NOMO-1 (cell line): ENCODE results near the gene IMPDH1.
"Not testable (repeated sequence)": the region's sequence is repeated elsewhere in the genome, so short reads cannot be mapped to it uniquely, and the experiment has no call there.

Experiments used
- DNase-seq, 2 experiments: peaks; one replicate each; lab custom pipeline; 2025; ENCODE audit not compliant: unreplicated experiment in 2 of 2; lab: John Stamatoyannopoulos, UW

The IMPDH1 gene

GRCh38 chr7:128409596-128410450 is at the start of gene IMPDH1:
Gene IMPDH1, minus strand, starts transcription at chr7:128409982. Its CDS starts 81 bp downstream, at chr7:128409901.
- peak; percentile 52 to 64 for DNase-seq

DNA sequence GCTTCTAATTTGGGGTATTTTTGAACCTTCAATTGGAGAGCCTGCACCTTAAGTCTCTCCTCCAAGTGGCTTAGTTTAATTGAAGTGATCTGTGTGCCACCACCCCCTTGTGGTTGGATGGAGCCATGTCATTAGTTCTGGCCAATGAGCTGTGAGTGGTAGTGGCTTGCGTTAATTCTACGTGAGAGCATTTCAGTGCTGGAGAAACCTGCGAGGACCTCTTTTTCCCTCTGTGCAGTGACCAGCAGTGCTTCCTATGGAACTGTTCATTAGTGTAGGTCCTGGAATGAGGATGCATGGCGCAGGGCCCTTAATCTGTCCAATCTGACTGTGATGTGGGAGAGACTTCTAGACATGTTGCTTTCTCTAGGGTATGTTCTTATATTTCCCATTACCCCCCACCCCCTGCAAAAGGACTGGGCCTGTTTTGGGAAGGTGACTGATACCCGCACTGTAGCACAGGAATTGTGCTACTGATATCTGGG is 49.7 kb upstream of the IMPDH1 start:
- DNase-seq = peak; percentile 29 to 45

- DNase-seq = no peak
Observed at GRCh38 chr7:128458956-128459355, 49.2 kb upstream of the IMPDH1 start.

DNA sequence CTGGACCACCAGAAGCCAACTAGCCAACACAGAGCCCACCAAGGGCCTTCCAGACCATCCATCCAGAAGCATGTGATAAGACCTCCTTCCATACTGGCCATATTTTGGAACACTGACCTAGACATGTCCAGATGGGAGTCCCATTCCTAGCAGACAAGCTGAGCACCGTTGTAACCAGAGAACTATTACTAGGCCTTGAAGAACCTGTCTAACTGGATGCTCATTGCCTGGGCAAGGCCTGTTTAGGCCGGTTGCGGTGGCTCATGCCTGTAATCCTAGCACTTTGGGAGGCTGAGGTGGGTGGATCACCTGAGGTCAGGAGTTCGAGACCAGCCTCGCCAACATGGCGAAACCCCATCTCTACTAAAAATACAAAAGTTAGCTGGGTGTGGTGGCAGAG is 47.6 kb upstream of the IMPDH1 start:
- not testable (repeated sequence) for DNase-seq

DNA sequence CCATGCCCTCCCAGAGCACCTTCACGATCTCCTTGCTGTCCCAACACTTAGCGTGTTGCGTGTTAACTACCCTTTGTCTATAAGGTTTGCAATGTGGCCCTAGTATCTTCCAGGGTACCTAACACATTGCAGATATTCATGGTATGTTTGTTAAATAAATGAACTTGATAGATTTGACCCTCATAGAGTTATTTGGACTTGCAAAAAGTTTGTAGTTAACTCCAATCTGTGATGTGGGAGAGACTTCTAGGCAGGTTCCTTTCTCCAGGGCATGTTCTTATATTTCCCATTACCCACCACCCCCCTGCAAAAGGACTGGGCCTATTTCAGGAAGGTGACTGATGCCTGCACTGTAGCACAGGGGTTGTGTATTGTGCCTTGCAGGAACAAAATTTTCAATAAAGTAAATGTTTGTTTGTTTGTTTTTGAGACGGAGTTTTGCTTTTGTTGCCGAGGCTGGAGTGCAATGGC is 46.5 kb upstream of the IMPDH1 start:
- no peak for DNase-seq

GRCh38 chr7:128455543-128456254 is 45.9 kb upstream of the IMPDH1 start, which contains the start of gene HILPDA:
Gene HILPDA, plus strand, starts transcription at chr7:128455878. Its CDS starts 1,391 bp downstream, at chr7:128457269.
- peak; percentile 66 to 76 for DNase-seq

DNA sequence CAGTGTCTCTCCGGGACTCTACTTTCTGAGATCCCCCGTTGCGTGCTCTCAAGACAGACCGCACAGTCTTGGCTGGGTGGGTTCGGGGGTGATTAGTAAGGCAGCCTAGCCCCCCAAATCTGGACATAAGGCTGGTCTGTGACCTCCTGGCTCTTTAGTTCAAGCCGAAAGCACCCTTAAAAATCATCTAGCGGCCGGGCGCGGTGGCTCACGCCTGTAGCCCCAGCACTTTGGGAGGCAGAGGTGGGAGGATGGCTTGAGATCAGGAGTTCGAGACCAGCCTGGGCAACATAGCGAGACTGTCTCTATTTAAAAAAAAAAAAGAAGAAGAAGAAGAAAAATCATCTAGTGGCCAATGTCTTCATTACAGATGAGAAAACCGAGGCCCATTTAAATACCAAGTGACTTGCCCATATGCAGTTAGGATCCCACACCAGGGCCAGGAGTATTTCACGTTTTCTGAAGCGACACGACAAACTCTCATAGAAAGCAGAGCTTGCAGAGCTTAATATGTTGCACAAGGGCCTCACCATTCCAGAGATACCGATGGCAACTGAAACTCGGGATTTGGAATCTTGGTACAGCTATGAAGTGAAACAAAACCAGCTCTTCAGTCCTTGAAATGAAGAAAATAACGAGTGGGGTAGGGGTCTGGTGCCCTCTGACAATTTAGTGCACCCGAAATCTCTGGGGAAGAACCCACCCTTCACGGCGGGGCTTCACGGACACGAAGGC is 45.2 kb upstream of the IMPDH1 start:
- DNase-seq = no peak

- no peak for DNase-seq
Observed at GRCh38 chr7:128453836-128454804, 44.3 kb upstream of the IMPDH1 start.

GRCh38 chr7:128452552-128452951 is 42.8 kb upstream of the IMPDH1 start:
- no peak for DNase-seq

- no peak for DNase-seq
Observed at GRCh38 chr7:128450913-128451312, 41.1 kb upstream of the IMPDH1 start.

- peak; percentile 38 to 43 for DNase-seq
Observed at GRCh38 chr7:128450409-128450808, 40.6 kb upstream of the IMPDH1 start.

DNA sequence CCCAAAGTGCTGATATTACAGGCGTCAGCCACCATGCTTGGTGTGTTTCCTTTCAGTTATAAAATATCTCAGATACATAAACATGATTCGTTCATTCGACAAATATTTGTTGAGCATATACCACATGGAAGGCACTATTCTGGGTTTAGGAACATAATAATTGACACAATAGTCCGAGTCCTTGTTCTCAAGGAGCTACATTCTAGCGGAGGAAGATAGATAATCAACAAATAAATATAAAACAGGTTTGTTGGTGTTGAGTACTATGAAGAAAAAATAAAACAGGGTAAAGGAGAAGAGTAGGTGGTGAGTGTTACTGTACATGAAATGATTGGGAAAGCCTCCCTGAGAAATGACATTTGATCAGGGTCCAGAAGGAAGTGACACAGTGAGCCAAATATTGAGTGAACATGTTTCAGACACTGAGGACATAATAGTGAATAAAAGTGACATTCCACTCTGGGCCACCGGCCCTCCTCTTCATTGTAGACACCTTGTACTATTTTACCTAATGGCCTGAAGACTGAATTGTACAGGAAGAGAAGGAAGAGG is 39.0 kb upstream of the IMPDH1 start:
- no peak for DNase-seq

GRCh38 chr7:128447941-128448564 is 38.3 kb upstream of the IMPDH1 start:
- DNase-seq = no peak

DNA sequence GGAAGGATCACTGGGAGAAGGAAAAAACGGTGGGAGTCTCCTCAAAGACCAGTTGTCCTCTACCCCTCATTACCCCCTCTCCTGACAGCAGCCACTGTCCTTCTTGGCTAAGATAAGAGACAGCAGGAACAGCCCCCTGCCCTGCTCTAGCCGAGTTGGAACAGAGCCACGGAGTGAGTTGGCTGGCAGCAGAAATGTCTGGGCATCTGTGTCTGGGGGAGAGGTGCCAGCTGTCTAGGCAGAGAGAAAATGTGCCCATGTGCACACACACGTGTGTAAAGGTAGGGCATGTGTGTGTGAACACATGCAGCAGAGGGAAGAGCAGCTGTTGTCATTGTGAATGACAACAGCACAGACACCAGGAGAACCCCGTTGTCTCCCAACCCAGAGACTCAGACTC is 36.5 kb upstream of the IMPDH1 start:
- DNase-seq = no peak

DNA sequence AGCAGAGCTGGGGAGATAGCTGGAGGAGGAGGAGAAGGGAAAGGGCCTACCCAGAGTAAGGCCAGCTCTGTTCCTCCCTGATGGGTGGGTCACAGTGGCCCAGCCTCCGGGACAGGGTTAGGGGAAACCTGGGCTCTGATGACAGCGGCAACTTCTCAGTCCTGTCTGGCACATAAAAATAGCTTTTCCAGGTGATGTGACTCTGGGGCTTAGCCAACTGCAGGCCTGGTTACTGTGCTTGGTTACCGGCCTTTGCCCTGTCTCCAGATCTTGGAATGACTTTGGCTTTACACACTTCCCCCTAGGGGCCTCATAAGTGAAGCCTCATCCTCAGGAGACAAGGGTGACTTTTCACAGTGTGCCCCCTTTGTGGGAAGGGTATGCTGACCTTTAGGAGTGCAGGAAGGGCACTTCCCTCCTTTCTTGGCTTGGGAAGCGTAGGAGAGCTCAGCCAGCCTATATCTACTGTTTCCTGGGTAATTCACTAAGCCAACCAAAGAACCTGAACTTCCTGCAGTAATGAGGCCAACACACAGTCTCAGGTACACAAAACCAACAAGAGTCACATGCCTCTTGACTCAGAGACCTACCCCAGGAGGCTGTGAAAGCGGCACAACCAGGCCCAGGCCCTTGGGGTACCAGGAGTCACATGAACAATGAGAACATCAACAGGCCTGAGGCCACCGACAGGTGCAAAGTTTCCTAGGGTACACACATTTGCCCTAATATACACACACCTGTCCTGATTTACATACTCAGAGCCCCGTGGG is 34.2 kb upstream of the IMPDH1 start:
- DNase-seq = no peak

DNA sequence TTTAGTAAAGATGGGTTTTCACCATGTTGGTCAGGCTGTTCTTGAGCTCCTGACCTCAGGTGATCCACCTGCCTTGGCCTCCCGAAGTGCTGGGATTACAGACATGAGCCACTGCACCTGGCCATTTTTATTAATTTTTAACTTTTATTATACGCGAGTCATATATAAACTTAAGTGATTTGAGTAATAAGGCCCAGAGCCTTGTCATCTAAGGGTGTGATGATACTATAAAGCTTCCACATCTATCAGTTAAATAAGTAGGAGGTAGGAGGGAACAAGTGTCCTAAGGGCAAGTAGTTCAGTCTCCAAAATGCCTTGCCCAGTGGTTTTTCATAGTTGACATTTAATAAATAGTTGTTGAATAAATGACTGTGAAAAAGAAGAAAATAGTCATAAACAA is 32.6 kb upstream of the IMPDH1 start:
- DNase-seq = no peak

DNA sequence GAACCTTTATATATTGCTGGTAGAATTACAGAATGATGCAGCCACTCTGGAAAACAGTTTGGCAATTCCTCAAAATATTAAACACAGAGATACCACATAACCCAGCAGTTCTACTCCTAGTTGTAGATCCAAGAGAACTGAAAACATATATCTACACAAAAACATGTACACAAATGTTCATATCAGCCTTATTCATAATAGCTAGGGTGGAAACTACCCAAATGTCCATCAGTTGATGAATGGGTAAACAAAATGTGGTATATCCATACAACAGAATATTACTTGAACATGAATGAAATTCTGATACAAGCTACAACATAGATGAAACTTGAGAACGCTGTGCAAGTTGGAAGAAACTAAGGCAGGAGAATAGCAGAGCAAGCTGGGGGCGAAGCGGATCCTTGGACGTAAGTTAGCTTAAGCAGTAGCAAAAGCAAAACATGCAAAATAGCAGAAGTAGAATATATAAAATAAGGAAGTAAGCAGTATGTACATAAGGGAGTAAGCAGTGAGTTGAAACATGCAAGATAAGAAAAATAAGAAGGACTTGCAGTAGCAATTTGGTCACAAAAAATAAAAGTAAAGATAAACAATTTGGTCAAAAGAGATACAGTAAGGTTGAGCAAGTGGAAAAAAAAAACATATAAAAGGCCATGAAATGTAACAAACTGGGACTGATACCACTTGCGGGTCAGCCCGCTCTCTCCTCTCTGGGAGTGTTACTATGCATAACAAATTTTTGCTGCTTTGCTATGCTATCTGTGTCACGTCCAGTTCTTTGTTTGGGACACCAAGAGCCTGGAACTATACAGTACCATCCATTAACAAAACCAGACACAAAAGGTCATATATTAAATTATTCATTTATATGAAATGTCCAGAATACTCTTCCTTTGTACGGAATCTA is 27.9 kb upstream of the IMPDH1 start:
- peak; percentile 32 to 81 for DNase-seq
